ENCODE results near the gene MOCS3. TPM values are rescaled to one million over a fixed set of nuclear protein-coding genes. Genes with fewer than 3 reads are reported as not detected.

MOCS3 gene
- total RNA-seq, 1 donor from 2014 or later, result 4.3 TPM

- H3K27ac Mint-ChIP-seq (ENCODE audit: unreplicated experiment), result no peak overlapping the region
Observed at GRCh38 chr20:51005214-51005613, 46.6 kb downstream of the MOCS3 start.

GRCh38 chr20:51008718-51009117, 50.1 kb downstream of the MOCS3 start:
- Mint-ChIP-seq H3K27me3 (ENCODE audit: low read depth) (no peaks in the 10 kb centered on the region), H3K27ac (ENCODE audit: unreplicated experiment) (no peak overlapping the region), H3K9me3 (ENCODE audit: low read depth) (no peaks in the 10 kb centered on the region), H3K4me3 (ENCODE audit: unreplicated experiment) (no peak overlapping the region), H3K36me3 (ENCODE audit: low read depth) (peaks cover 6% of the 10 kb centered on the region), H3K4me1 (ENCODE audit: low read depth) (peaks cover 8% of the 10 kb centered on the region)
- no peak for DNase-seq (ENCODE audit: low spot score)
- no peak for TF ChIP-seq CTCF (IDR thresholded peaks at IDR 0.05)

More at GRCh38 chr20:51005214-51005613, 46.6 kb downstream of the MOCS3 start:
- DNase-seq (ENCODE audit: low spot score), result peak; percentile 57
- Mint-ChIP-seq H3K4me3 (ENCODE audit: unreplicated experiment) (no peak overlapping the region), H3K36me3 (ENCODE audit: low read depth) (peaks cover 6% of the 10 kb centered on the region), H3K4me1 (ENCODE audit: low read depth) (no peaks in the 10 kb centered on the region), H3K9me3 (ENCODE audit: low read depth) (no peaks in the 10 kb centered on the region), H3K27me3 (ENCODE audit: low read depth) (peaks cover 3% of the 10 kb centered on the region)
- TF ChIP-seq CTCF (IDR thresholded peaks at IDR 0.05), result no peak

- no peaks in the 10 kb centered on the region for H3K27me3 Mint-ChIP-seq (ENCODE audit: low read depth)
- no peak for TF ChIP-seq CTCF (IDR thresholded peaks at IDR 0.05)
- no peak overlapping the region for H3K27ac Mint-ChIP-seq (ENCODE audit: unreplicated experiment)
Observed at GRCh38 chr20:51009303-51010042, 50.9 kb downstream of the MOCS3 start.

GRCh38 chr20:51010043-51010365, 51.4 kb downstream of the MOCS3 start:
- H3K9me3 Mint-ChIP-seq (ENCODE audit: low read depth), result no peaks in the 10 kb centered on the region
- TF ChIP-seq CTCF (IDR thresholded peaks at IDR 0.05), result no peak
- peaks cover 18% of the 10 kb centered on the region for H3K4me1 Mint-ChIP-seq (ENCODE audit: low read depth)
- no peak overlapping the region for H3K27ac Mint-ChIP-seq (ENCODE audit: unreplicated experiment)
- peaks cover 4% of the 10 kb centered on the region for H3K36me3 Mint-ChIP-seq (ENCODE audit: low read depth)
- no peaks in the 10 kb centered on the region for H3K27me3 Mint-ChIP-seq (ENCODE audit: low read depth)
- DNase-seq (ENCODE audit: low spot score), result no peak
- H3K4me3 Mint-ChIP-seq (ENCODE audit: unreplicated experiment), result no peak overlapping the region

More at GRCh38 chr20:51009303-51010042, 50.9 kb downstream of the MOCS3 start:
- peaks cover 4% of the 10 kb centered on the region for H3K36me3 Mint-ChIP-seq (ENCODE audit: low read depth)
- no peak overlapping the region for H3K4me3 Mint-ChIP-seq (ENCODE audit: unreplicated experiment)
- peaks cover 16% of the 10 kb centered on the region for H3K4me1 Mint-ChIP-seq (ENCODE audit: low read depth)
- DNase-seq (ENCODE audit: low spot score), result no peak
- no peaks in the 10 kb centered on the region for H3K9me3 Mint-ChIP-seq (ENCODE audit: low read depth)

- no peaks in the 10 kb centered on the region for H3K9me3 Mint-ChIP-seq (ENCODE audit: low read depth)
Observed at GRCh38 chr20:51010932-51011331, 52.3 kb downstream of the MOCS3 start.

More at GRCh38 chr20:51010932-51011331, 52.3 kb downstream of the MOCS3 start:
- H3K4me1 Mint-ChIP-seq (ENCODE audit: low read depth), result peaks cover 20% of the 10 kb centered on the region
- TF ChIP-seq CTCF (IDR thresholded peaks at IDR 0.05), result no peak
- H3K36me3 Mint-ChIP-seq (ENCODE audit: low read depth), result no peaks in the 10 kb centered on the region
- H3K27me3 Mint-ChIP-seq (ENCODE audit: low read depth), result no peaks in the 10 kb centered on the region
- peak; percentile 8 for DNase-seq (ENCODE audit: low spot score)
- no peak overlapping the region for H3K27ac Mint-ChIP-seq (ENCODE audit: unreplicated experiment)
- no peak overlapping the region for H3K4me3 Mint-ChIP-seq (ENCODE audit: unreplicated experiment)

Data from chondrocyte (in vitro differentiated cells).